Measurements from ENCODE around the gene MANF.

DNA sequence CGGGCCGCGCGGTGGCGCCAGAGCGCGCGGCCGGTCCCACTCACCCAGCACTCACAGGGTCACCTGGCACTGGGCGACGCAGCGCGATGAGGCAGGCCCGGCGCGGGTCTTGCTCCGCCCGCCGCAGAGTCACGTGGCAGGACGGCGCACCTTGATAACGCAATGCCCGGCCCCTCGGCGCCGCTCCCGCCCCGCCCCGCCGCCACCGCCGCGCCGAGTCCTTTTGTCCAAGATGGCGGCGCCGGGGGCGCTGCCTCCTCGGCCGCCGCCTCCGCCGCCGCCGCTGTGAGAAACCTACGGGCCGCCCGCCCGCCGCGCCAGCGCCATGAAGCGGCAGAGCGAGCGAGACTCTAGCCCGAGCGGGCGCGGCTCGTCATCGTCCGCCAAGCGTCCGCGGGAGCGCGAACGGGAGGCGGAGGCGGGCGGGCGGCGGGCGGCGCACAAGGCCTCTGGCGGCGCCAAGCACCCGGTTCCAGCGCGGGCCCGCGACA, 6.0 kb downstream of the MANF start, which contains the start of gene RBM15B:
- TF ChIP-seq CTCF (IDR thresholded peaks at IDR 0.05): peak in 6 of 7 experiments; percentile 83 to 98 (median 91)
- peak; percentile 20 to 83 (median 50) for TF ChIP-seq POLR2A (IDR thresholded peaks at IDR 0.05)

Measured in body of pancreas (tissue), 4 donors.